ENCODE data around the gene PFDN2.

Gene PFDN2

GRCh38 chr1:161099090-161099802 is 18.6 kb downstream of the PFDN2 start:
- no peak for DNase-seq (ENCODE audit: low spot score)

GRCh38 chr1:161098210-161099068 is 19.4 kb downstream of the PFDN2 start, which contains the start of gene KLHDC9:
KLHDC9 (plus strand) TSS chr1:161098361; CDS start chr1:161098536, 175 bp downstream.
- no peak for DNase-seq (ENCODE audit: low spot score)

- no peak for DNase-seq (ENCODE audit: low spot score)
Observed at GRCh38 chr1:161096530-161096929, 21.3 kb downstream of the PFDN2 start.

- DNase-seq (ENCODE audit: low spot score) = no peak
Observed at GRCh38 chr1:161096015-161096414, 21.8 kb downstream of the PFDN2 start.

DNA sequence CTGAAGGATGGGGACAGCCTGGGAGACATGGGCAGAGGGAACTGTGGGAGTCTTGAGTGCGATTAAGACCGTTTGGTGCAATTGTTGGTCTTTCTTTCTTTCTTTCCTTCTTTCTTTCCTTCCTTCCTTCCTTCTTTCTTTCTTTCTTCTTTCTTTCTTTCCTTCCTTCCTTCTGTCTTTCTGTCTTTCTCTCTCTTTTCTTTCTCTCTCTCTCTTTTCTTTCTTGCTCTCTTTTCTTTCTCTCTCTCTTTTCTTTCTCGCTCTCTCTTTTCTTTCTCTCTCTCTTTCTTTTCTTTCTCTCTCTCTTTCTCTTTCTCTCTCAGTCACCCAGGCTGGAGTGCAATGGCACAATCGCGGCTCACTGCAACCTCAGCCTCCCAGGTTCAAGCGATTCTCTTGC is 22.6 kb downstream of the PFDN2 start:
- no peak for DNase-seq (ENCODE audit: low spot score)

- no peak for DNase-seq (ENCODE audit: low spot score)
Observed at GRCh38 chr1:161094481-161094880, 23.4 kb downstream of the PFDN2 start.

DNA sequence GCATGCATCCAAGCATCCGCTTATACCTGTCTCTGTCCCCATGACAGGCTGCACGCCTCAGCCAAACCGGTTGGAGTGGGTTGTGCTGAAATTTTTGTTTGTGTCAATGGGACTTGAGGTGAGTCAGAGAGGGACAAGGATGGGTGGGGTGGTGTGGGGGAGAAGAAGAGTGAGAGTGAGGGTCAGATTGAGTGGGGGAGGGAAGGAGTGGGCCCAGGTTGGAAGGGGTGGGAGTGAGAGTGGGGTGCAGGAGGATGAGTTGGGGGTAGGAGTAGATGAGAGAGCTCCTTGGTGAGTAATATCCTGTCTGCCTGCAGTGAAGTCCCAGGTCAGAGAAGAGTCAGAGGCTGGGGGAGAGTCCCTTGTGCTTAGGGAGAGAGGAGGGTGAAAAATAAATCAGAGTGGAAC is 25.2 kb downstream of the PFDN2 start:
- no peak for DNase-seq (ENCODE audit: low spot score)

DNA sequence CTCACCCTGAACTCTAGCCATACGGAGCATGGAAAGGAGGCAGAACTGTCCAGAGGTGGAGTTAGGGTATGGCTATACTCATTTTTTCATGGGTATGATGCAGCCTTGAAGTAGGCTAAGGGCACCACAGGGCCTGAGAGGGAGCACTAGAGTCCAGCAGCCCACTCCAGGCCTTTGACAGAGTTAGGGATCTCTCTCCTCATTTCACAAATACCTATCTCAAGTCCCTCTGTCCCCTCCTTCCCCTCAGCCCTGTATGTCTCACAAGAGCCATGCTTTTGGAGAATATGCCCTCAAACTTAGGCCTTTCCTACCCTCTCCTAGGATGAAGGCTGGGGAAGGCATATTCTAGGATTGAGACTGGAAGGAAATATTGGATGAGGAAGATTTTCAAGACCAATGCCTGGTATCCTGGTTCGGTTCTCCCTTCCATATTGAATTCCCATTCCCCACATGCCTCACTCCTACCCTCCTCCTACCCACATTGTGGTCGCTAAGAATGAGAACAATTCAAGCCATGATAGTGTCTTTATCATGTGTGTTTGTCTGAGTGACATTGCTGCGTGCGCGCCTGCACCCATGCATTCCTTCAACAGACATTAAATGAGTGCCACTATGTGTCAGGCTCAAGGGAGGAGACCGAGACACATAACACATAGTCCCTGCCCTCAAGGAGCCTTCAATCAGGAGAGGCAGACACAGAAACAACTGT is 25.9 kb downstream of the PFDN2 start:
- DNase-seq (ENCODE audit: low spot score) = no peak

DNA sequence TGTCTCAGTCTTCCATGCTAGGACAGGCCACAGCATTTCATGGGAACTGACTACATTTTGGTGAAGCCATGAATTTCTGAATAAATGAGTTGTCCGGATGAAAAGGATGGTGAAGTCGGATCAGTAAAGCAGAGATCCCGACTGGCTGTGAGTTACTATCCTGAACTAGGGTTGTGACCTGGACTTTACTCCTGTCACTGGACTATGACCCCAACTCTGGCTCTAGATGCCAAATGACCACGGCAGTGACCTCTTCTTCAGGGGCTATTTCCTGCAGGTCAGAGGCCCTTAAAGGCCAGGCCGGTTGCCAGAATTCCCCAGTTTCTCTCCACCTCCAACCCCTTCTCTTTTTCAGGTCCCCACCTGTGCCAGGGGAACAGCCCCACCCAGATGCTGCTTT is 26.7 kb downstream of the PFDN2 start:
- no peak for DNase-seq (ENCODE audit: low spot score)

DNA sequence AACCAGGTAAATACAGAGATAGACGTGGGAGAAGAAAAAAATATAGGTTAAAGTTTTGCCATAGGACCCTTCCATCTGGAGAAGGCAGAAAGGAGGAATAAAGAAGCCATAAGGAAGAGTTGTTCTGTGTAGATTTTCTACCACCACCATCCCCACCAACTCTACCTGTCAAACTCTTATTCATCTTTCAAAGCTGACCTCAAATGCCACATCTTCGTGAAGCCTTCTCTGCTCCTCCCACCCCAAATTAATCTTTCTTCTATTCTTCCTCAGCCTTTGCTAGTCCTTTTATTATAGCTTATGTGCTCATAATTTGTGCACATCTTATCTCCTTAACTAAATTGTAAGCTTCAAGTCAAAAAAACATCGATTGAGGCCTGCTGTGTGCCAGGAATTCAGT is 27.2 kb downstream of the PFDN2 start:
- no peak for DNase-seq (ENCODE audit: low spot score)

DNA sequence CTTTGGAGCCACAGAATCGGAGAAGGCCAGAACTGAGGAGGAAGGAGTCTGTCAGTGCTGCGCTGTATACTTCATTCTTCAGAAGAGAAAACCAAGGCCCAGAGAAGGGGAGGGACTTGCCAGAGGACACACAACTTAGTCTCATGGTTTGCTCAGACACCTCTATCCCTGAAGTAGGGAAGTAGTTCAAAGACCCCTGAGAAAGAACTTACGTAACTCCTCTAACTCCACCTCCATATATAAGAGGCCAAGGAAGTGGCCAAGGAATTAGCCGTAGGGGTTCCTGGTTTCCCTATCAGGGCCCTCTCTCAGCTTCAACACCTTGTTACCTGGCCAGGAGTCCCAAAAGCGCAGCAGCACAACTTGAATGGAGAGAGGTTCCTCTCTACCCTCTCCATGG is 27.9 kb downstream of the PFDN2 start:
- DNase-seq (ENCODE audit: low spot score) = no peak

DNA sequence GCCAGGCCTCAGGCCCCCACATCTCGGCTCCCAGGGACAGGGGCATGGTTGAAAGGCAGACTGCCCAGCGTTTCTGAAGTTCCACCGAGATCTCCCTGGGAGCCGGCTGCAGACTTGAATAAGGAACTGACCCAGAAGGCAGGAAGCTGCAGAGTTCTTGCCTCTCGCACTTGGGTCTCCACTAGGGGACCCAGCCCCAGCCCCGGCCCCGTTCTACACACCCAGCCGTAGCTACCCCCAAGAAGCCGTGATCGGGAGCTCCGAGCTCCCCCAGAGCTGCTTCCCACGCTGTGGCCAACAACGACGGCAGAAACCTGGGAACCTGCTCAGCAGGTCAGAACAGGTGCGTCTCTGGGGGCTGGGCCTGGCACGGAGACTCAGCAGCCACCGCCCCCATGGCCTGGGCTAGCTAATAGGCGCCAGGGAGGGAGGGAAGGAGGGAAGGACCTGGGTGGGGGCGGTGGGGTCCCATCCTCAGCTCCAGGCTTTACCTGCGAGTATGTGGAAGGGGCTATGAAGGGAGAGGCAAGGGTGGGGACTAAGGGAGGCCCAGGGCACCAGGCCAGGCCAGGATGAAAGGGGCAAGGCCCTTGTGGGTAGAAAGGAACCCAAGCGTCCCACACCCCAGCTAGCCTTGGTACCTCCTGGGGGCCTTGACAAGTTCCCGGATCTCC is 28.4 kb downstream of the PFDN2 start, which contains the start of gene NECTIN4:
TSS of gene NECTIN4 (minus strand) at position 308 of the 674 bp plus-strand sequence. CDS start at position 46, 262 bp downstream.
- no peak for DNase-seq (ENCODE audit: low spot score)

GRCh38 chr1:161088587-161089110 is 29.2 kb downstream of the PFDN2 start:
- no peak for DNase-seq (ENCODE audit: low spot score)

DNA sequence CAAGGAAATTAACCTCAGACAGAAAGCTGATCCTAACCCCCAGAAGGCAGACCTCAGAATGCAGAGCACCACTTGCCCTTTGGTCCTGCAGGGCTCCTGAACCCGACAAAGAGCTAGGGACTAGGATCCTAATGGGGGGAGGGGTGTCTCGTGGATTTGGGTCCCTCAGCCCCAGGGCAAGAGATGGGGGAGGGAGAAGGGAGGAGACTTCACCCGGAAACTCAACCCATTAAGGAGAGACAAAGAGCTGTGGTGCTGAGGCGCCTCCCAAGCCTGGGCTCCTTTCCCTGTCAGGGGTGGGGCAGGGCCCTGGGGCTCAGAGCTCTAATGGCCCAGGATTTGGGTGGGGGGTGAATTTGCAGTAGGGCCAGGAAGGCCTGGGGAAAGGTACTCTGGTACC is 31.4 kb downstream of the PFDN2 start:
- no peak for DNase-seq (ENCODE audit: low spot score)

GRCh38 chr1:161085165-161085564 is 32.7 kb downstream of the PFDN2 start:
- DNase-seq (ENCODE audit: low spot score) = no peak

DNA sequence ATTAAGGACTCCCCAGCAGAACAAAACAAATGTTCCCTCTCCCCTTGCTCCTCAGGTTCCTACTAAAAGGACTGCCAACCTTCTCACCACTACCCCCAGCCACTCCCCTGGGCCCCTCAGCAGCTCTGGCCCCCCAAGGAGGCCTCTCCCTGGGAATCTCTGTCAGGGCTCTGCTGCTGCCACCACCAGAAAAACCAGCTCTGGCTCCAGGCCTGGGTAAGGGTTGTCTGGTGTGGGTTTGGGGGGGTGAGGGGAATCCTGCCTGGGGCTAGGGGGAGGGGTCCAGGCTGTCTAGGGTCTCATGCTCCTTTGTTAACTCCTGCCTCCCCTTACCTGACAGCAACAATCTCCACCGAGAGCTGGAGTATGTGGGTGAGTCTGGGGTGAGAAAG is 33.2 kb downstream of the PFDN2 start:
- DNase-seq (ENCODE audit: low spot score) = no peak

- no peak for DNase-seq (ENCODE audit: low spot score)
Observed at GRCh38 chr1:161083748-161084596, 33.9 kb downstream of the PFDN2 start.

- DNase-seq (ENCODE audit: low spot score) = no peak
Observed at GRCh38 chr1:161082996-161083747, 34.7 kb downstream of the PFDN2 start.

DNA sequence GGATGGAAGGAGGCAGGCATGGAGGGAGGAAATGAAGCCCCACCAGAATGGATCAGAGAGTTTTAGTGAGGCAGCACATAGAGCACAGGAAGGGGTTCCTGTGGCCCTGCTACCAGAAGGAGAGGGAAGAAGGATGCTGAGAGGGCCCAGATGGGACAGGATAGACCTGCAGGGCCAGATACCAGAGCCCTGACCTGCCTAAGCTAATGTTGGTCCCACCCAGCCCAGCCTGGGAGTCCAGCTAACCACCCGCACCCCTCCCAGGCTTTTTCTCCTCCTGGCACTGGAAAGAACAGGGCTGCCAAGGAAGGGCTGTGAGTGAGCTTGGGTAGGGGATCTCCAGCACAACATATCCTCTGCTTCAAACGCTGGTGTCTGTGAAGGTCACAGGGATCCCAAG is 35.4 kb downstream of the PFDN2 start:
- no peak for DNase-seq (ENCODE audit: low spot score)

DNA sequence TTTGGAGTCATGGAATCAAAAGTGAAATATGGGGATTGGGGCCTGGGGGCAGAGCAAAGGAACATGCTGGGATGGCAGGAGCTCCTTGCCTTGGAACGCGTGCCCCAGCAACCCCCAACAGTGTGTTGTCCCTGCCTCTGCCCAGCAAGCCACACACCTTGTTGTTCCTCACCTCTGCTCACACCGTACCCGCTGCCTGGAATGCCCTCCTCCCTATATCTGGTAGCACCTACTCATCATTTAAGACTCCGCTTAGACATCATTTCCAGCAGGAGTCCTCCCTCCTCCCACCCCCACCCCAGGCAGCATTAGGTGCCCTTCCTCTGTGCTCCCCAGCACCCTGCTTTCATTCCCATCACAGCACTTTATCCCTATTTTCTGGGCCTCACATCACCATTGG is 36.3 kb downstream of the PFDN2 start:
- DNase-seq (ENCODE audit: low spot score) = no peak
